Suppressor macrophage (primary cell): ENCODE results near the gene RCBTB2.

ENCODE experiments used
- DNase-seq, 4 experiments: peaks; one replicate each; pipeline ENCODE4 v3.0.0-alpha.2; 2020 to 2022

RCBTB2 gene

GRCh38 chr13:48530833-48531232, 2.0 kb downstream of the RCBTB2 start:
- no peak for DNase-seq

- no peak for DNase-seq
These were observed 4.2 kb downstream of the RCBTB2 start for GRCh38 chr13:48528720-48529119.

GRCh38 chr13:48527955-48528354, 4.9 kb downstream of the RCBTB2 start:
- DNase-seq: no peak

- DNase-seq: no peak
These were observed 6.6 kb downstream of the RCBTB2 start for GRCh38 chr13:48526286-48526685.

- DNase-seq: no peak
These were observed 14.8 kb downstream of the RCBTB2 start for GRCh38 chr13:48518083-48518482.

GRCh38 chr13:48515732-48516131, 17.1 kb downstream of the RCBTB2 start:
- DNase-seq: no peak

GRCh38 chr13:48514793-48515192, 18.1 kb downstream of the RCBTB2 start:
- DNase-seq: no peak

GRCh38 chr13:48511621-48512230, 21.2 kb downstream of the RCBTB2 start:
- DNase-seq: no peak

GRCh38 chr13:48510698-48511097, 22.2 kb downstream of the RCBTB2 start:
- DNase-seq: peak in 3 of 4 experiments; percentile 36 to 52 (median 46)

- no peak for DNase-seq
These were observed 24.9 kb downstream of the RCBTB2 start for GRCh38 chr13:48508011-48508410.

GRCh38 chr13:48507021-48507420, 25.9 kb downstream of the RCBTB2 start:
- DNase-seq: no peak

- DNase-seq: no peak
These were observed 26.7 kb downstream of the RCBTB2 start for GRCh38 chr13:48506092-48506701.

- DNase-seq: peak; percentile 92 to 97 (median 95)
These were observed 27.2 kb downstream of the RCBTB2 start for GRCh38 chr13:48505597-48506091.

- peak; percentile 58 to 85 (median 82) for DNase-seq
These were observed 27.9 kb downstream of the RCBTB2 start for GRCh38 chr13:48505012-48505411.

- DNase-seq: no peak
These were observed 28.3 kb downstream of the RCBTB2 start for GRCh38 chr13:48504606-48505005.

GRCh38 chr13:48502601-48503319, 30.1 kb downstream of the RCBTB2 start:
- DNase-seq: no peak

GRCh38 chr13:48501705-48502104, 31.2 kb downstream of the RCBTB2 start:
- DNase-seq: no peak

GRCh38 chr13:48500652-48501197, 32.2 kb downstream of the RCBTB2 start:
- DNase-seq: peak; percentile 72 to 98 (median 88)

GRCh38 chr13:48497669-48498068, 35.2 kb downstream of the RCBTB2 start:
- DNase-seq: no peak

- DNase-seq: no peak
These were observed 36.4 kb downstream of the RCBTB2 start for GRCh38 chr13:48496271-48497161.

- no peak for DNase-seq
These were observed 38.0 kb downstream of the RCBTB2 start for GRCh38 chr13:48494874-48495273.

GRCh38 chr13:48493851-48494250, 39.0 kb downstream of the RCBTB2 start:
- no peak for DNase-seq
